ENCODE measurements around the gene TBC1D5.

DNA sequence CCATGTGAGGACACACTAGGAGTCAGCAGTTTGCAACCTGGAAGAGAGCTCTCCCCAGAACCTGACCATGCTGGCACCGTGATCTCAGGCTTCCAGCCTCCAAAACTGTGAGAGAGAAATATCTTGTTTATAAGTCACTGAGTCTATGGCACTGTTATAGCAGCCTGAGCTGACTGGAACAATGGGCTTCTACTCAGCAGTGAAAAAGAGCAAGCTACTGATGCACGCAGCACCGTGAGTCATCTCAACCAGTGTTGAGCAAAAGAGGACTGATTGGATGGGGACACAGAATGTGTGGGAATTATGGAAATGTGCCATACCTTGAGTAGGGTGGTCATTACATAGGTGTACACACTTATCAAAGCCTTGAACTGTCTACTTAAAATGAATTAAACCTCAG, 627.2 kb downstream of the TBC1D5 start:
- TF ChIP-seq, protein P1, sequence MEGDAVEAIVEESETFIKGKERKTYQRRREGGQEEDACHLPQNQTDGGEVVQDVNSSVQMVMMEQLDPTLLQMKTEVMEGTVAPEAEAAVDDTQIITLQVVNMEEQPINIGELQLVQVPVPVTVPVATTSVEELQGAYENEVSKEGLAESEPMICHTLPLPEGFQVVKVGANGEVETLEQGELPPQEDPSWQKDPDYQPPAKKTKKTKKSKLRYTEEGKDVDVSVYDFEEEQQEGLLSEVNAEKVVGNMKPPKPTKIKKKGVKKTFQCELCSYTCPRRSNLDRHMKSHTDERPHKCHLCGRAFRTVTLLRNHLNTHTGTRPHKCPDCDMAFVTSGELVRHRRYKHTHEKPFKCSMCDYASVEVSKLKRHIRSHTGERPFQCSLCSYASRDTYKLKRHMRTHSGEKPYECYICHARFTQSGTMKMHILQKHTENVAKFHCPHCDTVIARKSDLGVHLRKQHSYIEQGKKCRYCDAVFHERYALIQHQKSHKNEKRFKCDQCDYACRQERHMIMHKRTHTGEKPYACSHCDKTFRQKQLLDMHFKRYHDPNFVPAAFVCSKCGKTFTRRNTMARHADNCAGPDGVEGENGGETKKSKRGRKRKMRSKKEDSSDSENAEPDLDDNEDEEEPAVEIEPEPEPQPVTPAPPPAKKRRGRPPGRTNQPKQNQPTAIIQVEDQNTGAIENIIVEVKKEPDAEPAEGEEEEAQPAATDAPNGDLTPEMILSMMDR (IDR thresholded peaks at IDR 0.05), result no peak
- no peak for TF ChIP-seq POLR2AphosphoS5 (IDR thresholded peaks at IDR 0.05)

All from sigmoid colon (tissue), 4 donors.